H1 (cell line): ENCODE data around the gene TRAK1. TPM values are rescaled to one million over a fixed set of nuclear protein-coding genes. Genes with fewer than 3 reads are reported as not detected.

Experiments
- CBX8 ChIP-seq: fragments of 300-800, 300-1000 bp; sonication (generic); IDR thresholded peaks from 2 replicates; pipeline ENCODE4 v1.7.1; 2016; ENCODE audit warnings: low read depth, low read length, borderline replicate concordance
- polyA plus RNA-seq, 7 experiments: library from polyadenylated mRNA; depleted of rRNA in 3 of 7; stranded (reverse) in 5 of 7; unstranded in 2 of 7; fragments of >200 nt in 5 of 7; fragments of 200-250 nt in 2 of 7; gene quantifications; 1 replicate in 5 of 7; 2 replicates in 1 of 7; 4 replicates in 1 of 7; pipeline versions ENCODE4 v1.2.1 to v1.2.3, GENCODE V29; 2011 to 2013; ENCODE audit warnings: missing spikeins in 2 of 7, mixed read lengths in 2 of 7
- total RNA-seq: library from RNA; stranded (reverse); fragmentation: NEBNext Ultra II Directional; extraction: Animal tissue kit (Norgen Biotek cat#: 25700); gene quantifications from 2 replicates; pipeline ENCODE4 v1.2.1, GENCODE V29; 2021
- TF ChIP-seq, protein P1 (sequence below): fragments of 300-600 bp; sonication (generic); IDR thresholded peaks from 2 replicates; pipeline ENCODE4 v1.7.1; 2012; ENCODE audit warnings: low read length, moderate library complexity, mild to moderate bottlenecking, inconsistent platforms; ENCODE audit not compliant: insufficient replicate concordance

TRAK1 gene
- total and polyA plus RNA-seq, 2 of the 8 experiments (the other 6 are each of a cell fraction or from before 2014, with no cell fraction given) = 21.3 to 32.7 TPM

DNA sequence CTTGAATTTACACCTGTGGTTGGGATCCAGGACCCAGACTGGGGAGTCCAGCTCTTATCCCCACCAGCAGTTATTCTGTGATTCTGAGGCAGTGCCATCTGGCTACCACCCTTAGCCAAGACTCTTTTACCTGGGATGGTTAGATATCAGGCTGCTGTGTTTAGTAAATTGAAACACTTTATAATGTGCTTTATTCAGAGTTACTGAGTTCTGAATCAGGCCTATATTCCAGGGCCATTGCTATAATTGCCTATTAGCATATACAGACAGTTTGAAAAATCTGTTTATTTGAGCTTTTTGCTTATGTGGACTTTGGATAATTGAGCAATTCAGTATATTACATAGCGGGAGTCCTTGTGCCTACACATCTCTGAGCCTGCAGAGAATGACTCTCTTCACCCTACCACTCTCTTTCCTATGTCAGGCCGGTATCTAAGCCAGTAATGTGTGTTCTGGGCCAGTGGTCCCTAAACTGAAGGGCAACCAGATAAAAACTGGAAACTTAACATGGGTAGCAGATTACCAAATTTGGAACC is 45.4 kb upstream of the TRAK1 start (continued):
- TF ChIP-seq, protein P1, sequence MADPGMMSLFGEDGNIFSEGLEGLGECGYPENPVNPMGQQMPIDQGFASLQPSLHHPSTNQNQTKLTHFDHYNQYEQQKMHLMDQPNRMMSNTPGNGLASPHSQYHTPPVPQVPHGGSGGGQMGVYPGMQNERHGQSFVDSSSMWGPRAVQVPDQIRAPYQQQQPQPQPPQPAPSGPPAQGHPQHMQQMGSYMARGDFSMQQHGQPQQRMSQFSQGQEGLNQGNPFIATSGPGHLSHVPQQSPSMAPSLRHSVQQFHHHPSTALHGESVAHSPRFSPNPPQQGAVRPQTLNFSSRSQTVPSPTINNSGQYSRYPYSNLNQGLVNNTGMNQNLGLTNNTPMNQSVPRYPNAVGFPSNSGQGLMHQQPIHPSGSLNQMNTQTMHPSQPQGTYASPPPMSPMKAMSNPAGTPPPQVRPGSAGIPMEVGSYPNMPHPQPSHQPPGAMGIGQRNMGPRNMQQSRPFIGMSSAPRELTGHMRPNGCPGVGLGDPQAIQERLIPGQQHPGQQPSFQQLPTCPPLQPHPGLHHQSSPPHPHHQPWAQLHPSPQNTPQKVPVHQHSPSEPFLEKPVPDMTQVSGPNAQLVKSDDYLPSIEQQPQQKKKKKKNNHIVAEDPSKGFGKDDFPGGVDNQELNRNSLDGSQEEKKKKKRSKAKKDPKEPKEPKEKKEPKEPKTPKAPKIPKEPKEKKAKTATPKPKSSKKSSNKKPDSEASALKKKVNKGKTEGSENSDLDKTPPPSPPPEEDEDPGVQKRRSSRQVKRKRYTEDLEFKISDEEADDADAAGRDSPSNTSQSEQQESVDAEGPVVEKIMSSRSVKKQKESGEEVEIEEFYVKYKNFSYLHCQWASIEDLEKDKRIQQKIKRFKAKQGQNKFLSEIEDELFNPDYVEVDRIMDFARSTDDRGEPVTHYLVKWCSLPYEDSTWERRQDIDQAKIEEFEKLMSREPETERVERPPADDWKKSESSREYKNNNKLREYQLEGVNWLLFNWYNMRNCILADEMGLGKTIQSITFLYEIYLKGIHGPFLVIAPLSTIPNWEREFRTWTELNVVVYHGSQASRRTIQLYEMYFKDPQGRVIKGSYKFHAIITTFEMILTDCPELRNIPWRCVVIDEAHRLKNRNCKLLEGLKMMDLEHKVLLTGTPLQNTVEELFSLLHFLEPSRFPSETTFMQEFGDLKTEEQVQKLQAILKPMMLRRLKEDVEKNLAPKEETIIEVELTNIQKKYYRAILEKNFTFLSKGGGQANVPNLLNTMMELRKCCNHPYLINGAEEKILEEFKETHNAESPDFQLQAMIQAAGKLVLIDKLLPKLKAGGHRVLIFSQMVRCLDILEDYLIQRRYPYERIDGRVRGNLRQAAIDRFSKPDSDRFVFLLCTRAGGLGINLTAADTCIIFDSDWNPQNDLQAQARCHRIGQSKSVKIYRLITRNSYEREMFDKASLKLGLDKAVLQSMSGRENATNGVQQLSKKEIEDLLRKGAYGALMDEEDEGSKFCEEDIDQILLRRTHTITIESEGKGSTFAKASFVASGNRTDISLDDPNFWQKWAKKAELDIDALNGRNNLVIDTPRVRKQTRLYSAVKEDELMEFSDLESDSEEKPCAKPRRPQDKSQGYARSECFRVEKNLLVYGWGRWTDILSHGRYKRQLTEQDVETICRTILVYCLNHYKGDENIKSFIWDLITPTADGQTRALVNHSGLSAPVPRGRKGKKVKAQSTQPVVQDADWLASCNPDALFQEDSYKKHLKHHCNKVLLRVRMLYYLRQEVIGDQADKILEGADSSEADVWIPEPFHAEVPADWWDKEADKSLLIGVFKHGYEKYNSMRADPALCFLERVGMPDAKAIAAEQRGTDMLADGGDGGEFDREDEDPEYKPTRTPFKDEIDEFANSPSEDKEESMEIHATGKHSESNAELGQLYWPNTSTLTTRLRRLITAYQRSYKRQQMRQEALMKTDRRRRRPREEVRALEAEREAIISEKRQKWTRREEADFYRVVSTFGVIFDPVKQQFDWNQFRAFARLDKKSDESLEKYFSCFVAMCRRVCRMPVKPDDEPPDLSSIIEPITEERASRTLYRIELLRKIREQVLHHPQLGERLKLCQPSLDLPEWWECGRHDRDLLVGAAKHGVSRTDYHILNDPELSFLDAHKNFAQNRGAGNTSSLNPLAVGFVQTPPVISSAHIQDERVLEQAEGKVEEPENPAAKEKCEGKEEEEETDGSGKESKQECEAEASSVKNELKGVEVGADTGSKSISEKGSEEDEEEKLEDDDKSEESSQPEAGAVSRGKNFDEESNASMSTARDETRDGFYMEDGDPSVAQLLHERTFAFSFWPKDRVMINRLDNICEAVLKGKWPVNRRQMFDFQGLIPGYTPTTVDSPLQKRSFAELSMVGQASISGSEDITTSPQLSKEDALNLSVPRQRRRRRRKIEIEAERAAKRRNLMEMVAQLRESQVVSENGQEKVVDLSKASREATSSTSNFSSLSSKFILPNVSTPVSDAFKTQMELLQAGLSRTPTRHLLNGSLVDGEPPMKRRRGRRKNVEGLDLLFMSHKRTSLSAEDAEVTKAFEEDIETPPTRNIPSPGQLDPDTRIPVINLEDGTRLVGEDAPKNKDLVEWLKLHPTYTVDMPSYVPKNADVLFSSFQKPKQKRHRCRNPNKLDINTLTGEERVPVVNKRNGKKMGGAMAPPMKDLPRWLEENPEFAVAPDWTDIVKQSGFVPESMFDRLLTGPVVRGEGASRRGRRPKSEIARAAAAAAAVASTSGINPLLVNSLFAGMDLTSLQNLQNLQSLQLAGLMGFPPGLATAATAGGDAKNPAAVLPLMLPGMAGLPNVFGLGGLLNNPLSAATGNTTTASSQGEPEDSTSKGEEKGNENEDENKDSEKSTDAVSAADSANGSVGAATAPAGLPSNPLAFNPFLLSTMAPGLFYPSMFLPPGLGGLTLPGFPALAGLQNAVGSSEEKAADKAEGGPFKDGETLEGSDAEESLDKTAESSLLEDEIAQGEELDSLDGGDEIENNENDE = no peak
- TF ChIP-seq CBX8 = no peak
